ENCODE measurements around the gene SCYGR6. TPM values are rescaled to one million over a fixed set of nuclear protein-coding genes. Genes with fewer than 3 reads are reported as not detected.

SCYGR6 gene, protein sequence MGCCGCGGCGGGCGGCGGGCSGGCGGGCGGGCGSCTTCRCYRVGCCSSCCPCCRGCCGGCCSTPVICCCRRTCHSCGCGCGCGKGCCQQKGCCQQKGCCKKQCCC
- total RNA-seq (2021) (not detected in 3 replicates), Bru-seq, nascent RNA (not detected)
- long read RNA-seq, experiment 1: 0 reads
- long read RNA-seq, experiment 2: 0 reads
- long read RNA-seq, experiment 3: 0 reads

- Mint-ChIP-seq H3K27me3 (ENCODE audit: low read depth) (no peaks in the 10 kb centered on the region), H3K9me3 (no peaks in the 10 kb centered on the region), H3K4me3 (no peak within 1 kb of the TSS), H3K4me1 (no peaks in the 10 kb centered on the region), H3K27ac (no peak within 1 kb of the TSS), H3K36me3 (no peaks in the 10 kb centered on the region)
- POLR2A ChIA-PET: no interaction called here
- no peak for DNase-seq (ENCODE audit: low spot score)
- CTCF ChIA-PET: interaction anchor here (0.6 kb wide), 1 partner anchor 40 kb away, joined by 4 read pairs; no protein-coding TSS in a partner anchor
- ATAC-seq: no peak
- TF ChIP-seq AFF4 (CRISPR knock-in tag; IDR thresholded peaks at IDR 0.05; ENCODE audit: borderline replicate concordance) (no peak), IRF2 (CRISPR knock-in tag; IDR thresholded peaks at IDR 0.05; ENCODE audit: borderline replicate concordance, low read depth) (no peak), USF1 (CRISPR knock-in tag; IDR thresholded peaks at IDR 0.05) (no peak), STAT6 (CRISPR knock-in tag; conservative IDR thresholded peaks at IDR 0.05; ENCODE audit: low read depth) (no peak), RORB (CRISPR knock-in tag; IDR thresholded peaks at IDR 0.05) (no peak), HMGA2 (CRISPR knock-in tag; IDR thresholded peaks at IDR 0.05) (no peak), ZNF263 (CRISPR knock-in tag; IDR thresholded peaks at IDR 0.05; ENCODE audit: low read depth) (no peak), GRHL2 (CRISPR knock-in tag; IDR thresholded peaks at IDR 0.05; ENCODE audit: insufficient replicate concordance, severe bottlenecking) (no peak), RELA (CRISPR knock-in tag; IDR thresholded peaks at IDR 0.05; ENCODE audit: borderline replicate concordance) (no peak), ZNF121 (CRISPR knock-in tag; IDR thresholded peaks at IDR 0.05) (no peak), CREM (CRISPR knock-in tag; IDR thresholded peaks at IDR 0.05) (no peak)
- TF ChIP-seq, protein P1, sequence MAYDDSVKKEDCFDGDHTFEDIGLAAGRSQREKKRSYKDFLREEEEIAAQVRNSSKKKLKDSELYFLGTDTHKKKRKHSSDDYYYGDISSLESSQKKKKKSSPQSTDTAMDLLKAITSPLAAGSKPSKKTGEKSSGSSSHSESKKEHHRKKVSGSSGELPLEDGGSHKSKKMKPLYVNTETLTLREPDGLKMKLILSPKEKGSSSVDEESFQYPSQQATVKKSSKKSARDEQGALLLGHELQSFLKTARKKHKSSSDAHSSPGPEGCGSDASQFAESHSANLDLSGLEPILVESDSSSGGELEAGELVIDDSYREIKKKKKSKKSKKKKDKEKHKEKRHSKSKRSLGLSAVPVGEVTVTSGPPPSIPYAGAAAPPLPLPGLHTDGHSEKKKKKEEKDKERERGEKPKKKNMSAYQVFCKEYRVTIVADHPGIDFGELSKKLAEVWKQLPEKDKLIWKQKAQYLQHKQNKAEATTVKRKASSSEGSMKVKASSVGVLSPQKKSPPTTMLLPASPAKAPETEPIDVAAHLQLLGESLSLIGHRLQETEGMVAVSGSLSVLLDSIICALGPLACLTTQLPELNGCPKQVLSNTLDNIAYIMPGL (CRISPR knock-in tag; IDR thresholded peaks at IDR 0.05): no peak
- TF ChIP-seq, protein P2, sequence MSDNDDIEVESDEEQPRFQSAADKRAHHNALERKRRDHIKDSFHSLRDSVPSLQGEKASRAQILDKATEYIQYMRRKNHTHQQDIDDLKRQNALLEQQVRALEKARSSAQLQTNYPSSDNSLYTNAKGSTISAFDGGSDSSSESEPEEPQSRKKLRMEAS (CRISPR knock-in tag; IDR thresholded peaks at IDR 0.05): no peak
- TF ChIP-seq, protein P3, sequence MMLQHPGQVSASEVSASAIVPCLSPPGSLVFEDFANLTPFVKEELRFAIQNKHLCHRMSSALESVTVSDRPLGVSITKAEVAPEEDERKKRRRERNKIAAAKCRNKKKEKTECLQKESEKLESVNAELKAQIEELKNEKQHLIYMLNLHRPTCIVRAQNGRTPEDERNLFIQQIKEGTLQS (CRISPR knock-in tag; conservative IDR thresholded peaks at IDR 0.05): no peak
These were observed at the start of gene SCYGR6 for GRCh38 chr2:227724394-227725039. SCYGR6 (minus strand) TSS chr2:227724757; CDS start chr2:227724757, 0 bp downstream.
